Cerebellar cortex (tissue), 1 donor: Measurements from ENCODE around the gene NT5M.
A peak's percentile ranks its signal among the peaks of the same experiment; 100 is the strongest.
"Not testable (repeated sequence)": the region's sequence is repeated elsewhere in the genome, so short reads cannot be mapped to it uniquely, and the experiment has no call there.

Source experiments
- DNase-seq: peaks from one replicate; pipeline ENCODE4 v3.0.0-alpha.2; 2015; ENCODE audit warnings: low spot score

The NT5M gene

GRCh38 chr17:17377071-17377967 is 74.1 kb downstream of the NT5M start:
- DNase-seq, result no peak

DNA sequence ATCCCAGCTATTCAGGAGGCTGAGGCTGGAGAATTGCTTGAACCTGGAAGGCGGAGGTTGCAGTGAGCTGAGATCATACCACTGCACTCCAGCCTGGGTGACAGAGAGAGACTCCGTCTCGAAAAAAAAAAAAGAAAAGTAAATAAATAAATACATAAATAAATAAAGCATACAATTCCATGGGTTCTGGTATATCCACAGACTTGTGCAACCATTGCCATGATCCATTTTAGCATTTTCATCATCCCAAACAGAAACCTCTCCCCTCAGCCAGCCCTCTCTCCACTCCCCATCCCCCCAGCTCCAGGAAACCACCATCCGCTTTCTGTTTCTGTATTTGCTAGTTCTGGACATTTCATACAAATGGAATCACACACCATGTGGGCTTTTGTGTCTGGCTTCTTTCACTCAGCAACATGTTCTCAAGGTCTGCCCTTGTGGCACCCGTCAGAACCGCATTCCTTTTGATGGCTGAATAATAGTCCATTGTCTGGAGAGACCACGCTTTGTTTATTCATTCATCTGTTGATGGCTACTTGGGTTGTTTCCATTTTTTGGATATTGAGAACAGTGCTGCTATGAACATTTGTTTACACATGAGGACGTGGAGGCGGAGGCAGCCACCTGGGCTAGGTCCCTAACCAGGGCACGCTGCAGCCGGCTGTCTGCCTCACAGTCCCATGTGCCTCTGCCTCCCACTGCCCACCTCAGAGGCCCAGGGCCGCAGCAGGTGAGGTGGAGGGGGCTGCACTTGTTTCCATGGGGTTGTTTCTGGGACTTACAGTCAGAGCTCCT is 76.2 kb downstream of the NT5M start:
- no peak for DNase-seq

GRCh38 chr17:17380145-17380925 is 77.2 kb downstream of the NT5M start:
- no peak for DNase-seq

GRCh38 chr17:17381446-17382064 is 78.4 kb downstream of the NT5M start:
- DNase-seq, result no peak

DNA sequence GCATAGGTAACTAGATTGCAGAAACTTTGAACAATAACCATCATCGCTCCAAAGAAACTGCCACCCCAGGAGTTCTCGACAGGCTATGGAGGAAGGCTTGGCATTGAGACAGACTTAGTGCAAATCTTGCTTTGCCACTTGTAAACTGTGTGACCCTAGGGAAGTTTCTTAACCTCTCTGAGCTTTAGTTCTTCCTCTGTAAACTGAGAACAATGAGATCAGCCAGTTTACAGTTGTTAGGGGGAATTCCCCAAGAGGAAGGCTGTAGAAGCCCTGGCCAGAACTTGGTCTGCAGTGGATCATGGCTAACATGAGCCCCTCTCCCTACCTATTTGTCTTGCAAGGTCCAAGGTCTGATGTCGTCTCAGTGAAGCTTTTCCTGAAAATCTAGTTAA is 78.9 kb downstream of the NT5M start:
- DNase-seq, result no peak

DNA sequence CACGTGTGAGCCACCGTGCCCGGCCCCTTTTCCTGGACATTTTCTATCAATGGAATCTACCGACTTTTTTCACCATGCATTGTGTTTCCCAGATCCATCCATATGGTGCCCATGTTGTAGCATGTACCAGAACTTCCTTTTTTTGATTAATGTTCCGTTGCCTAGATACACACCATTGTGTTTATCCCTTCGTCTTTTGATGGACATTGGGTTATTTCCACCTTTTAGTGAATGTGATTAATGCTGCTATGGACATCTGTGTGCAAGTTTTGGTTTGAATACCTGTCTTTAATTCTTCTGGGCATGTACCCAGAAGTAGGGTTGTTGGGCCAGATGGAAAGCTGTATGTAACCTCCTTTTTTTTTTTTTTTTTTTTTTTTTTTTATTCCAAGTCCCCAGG is 79.8 kb downstream of the NT5M start:
- no peak for DNase-seq

- DNase-seq, result not testable (repeated sequence)
These were observed 80.5 kb downstream of the NT5M start for GRCh38 chr17:17383431-17384290.

GRCh38 chr17:17384291-17384615 is 81.1 kb downstream of the NT5M start:
- DNase-seq, result no peak

DNA sequence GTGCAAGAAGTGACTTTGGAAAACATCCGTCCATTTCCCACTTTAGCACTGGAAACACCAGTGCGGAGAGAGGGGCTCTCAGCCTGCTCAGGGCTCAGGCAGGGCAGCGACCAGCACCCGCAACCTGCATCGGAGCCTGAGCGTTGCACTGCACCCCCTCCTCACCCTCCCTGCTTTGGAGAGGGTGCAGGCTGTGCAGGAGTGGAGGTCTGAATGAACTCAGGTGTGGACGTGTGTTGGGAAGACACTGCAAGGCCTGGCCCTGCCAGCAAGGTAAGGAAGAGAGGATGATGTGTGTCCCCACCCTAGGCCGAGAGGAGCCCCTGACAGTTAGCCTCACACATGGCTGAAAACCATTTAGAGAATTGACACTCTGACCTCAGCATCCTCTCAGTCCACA is 81.8 kb downstream of the NT5M start:
- DNase-seq, result no peak

- DNase-seq, result no peak
These were observed 82.3 kb downstream of the NT5M start for GRCh38 chr17:17385491-17385890.

GRCh38 chr17:17386094-17386800 is 83.1 kb downstream of the NT5M start:
- DNase-seq, result no peak

DNA sequence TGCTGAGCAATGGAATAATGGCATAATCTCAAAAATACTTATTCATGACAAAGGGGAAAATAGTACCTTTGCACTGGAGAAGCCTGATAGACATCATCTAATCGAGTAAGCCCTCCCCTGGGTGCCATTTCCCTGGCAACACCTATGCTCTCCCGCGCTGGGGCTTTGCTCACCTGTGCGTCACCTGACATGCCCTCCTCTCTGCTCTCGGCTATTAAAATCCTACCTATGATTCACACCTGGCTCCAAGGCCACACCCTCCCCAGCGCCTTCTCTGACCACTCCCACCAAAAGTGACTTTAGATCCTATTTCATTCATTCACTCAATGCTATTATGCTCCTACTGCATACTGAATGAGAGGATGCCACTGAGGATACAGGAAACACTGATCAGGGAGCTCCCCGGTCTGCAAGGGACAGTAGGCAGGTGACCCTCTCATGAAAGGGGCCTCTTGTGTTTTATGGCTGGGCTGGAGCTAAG is 83.9 kb downstream of the NT5M start:
- DNase-seq, result no peak

DNA sequence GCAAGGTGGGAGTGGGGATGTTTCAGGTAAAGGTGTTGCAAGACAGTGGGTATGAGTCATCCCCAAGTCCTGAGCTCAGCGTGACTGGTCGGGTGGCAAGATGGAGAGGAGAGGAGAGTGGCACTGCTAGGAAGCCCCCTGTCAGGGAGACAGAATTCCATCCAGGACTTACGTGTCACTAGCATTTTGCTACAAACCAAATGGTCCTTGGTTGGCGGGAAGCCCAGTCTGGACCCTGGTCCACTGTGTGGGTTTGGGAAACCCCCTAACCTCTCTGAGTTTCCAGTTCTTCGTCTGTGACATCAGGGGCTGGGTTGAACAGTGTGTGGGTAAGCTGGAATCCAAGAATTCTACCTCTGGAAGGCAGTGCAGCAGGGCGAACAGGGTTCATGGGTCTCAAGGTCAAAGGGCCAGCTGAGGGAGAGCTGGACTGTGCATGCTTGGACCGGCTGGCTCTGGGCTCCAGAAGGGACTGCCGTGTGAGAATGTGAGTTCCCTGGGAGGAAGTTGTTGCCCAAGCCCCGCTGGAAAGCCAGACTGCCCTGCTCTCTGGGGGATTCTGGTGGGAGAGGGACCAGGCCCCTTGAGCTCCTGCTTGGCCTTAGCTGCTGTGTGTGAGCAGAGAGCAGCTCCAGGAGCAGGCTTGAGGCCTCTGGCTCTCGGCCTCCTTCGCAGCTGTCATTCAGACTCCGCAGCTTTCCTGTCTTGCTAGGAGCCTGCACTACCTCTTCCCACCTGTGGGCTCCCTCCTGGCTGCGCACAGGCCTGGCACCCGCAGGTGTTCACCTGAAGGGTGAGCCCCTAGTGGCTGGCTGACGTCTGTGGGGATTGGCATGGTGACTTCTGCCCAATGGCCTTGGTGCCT is 84.6 kb downstream of the NT5M start:
- peak; percentile 17 for DNase-seq

DNA sequence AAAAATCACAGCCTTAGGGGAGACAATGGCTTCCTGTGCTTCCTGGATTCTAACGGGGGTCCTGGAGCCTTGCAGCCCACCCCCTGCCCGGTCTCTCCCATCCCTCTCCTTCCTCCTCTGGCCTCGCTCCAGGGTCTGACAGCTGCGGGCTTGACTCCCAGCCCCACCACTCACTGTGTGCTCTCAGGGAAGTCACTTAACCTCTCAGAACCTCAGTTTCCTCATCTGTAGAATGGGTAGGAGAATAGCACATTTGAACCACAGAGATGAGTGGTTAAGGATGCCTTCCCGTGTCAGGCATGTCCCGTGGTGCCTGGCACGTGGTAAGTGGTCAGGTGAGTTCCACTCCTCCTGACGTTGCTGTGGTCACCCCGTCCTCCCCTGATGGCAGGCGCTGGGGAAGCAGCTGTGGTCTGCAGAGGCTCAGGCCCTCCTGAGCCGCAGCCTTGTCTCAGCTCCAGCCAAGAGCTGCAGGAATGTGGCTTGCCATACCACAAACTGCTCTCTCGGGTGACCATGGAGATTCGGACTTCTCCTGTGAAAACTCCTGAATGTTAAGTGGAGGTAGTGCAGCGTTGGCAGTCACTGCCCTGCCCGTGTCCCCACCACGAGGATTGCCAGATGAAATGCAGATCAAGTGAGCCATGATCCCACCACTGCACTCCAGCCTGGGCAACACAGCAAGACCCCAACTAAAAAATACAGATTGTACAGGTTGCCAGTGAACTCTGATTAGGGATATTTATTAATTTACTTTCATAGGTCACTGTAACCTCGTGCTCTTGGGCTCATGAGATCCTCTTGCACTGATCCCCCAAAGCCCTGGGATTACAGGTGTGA is 85.7 kb downstream of the NT5M start:
- no peak for DNase-seq

DNA sequence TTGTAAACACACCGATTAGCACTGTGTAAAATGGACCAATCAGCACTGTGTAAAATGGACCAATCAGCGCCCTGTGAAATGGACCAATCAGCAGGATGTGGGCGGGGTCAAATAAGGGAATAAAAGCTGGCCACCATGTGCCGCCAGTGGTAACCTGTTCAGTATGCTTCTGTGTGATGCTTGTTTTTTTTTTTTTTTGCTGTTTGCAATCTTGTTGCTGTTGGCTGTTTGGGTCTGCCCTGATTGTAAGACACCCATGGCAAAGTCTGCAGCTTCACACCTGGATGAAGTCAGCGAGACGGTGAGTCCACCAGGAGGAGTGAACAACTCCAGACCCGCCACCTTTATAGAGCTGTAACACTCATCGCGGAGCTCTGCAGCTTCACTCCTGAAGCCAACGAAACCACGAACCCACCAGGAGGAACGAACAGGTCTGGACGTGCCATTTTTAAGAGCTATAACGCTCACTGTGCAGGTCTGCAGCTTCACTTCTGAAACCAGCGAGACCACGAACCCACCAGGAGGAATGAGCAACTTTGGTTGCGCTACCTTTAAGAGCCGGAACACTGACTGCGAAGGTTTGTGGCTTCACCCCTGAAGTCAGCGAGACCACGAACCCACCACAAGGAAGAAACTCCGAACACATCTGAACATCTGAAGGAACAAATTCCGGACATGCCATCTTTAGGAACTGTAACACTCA is 88.6 kb downstream of the NT5M start:
- DNase-seq, result no peak

DNA sequence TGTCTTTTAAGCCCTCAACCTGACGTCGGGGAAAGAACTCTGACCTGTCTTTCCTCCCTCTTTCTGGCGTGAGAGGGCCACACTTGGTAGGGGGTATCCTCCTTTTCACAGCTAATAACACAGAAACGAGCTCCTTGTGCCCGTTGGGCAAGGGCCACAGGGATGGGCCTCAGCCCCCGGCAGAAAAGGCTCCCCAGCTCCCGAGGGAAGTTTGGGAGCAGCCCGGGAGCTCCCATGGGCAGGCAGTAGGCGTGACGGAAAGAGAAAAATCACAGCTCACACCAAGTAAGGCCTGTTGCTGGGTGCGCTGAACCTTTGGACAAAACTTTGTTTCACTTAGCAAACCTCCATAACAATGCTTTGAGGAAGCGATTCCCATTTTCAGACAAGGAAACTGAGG is 90.8 kb downstream of the NT5M start:
- no peak for DNase-seq

DNA sequence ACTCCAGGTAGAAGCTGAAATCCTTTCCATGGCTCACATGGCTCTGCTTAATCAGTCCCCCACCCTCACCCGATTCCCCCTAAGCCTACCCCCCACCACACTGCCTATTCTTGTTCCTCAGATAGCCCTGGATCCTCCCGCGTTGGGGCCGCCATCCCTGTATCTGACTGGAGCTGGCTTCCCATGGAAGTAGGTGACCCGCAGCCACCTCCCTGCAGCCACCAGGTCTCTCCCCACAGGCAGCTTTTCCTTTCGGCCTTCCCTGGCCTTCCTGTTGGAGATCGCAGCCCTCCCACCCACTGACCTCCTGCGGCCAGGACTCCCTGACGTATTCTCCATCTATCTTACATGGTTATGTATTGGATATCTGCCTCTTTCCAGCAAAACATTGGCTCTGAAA is 91.3 kb downstream of the NT5M start:
- no peak for DNase-seq
